HepG2 (cell line): Measurements from ENCODE around the gene IP6K3. TPM values are rescaled to one million over a fixed set of nuclear protein-coding genes. Genes with fewer than 3 reads are reported as not detected.

Source experiments
- DNMT1 ChIP-seq: sonication (generic); formaldehyde crosslinking; IDR thresholded peaks from 2 replicates; pipeline ENCODE4 v1.5.1; 2020; ENCODE audit warnings: mild to moderate bottlenecking, missing genetic modification reagents
- ELF3 ChIP-seq: IDR thresholded peaks from 2 replicates; pipeline ENCODE4 v1.6.1; 2016; ENCODE audit warnings: missing genetic modification reagents, missing compliant biosample characterization
- LCORL ChIP-seq, 2 experiments: fragments of 450-650 bp in 1 of 2; sonication (generic) in 1 of 2; formaldehyde crosslinking in 1 of 2; IDR thresholded peaks; 2 replicates each; pipeline versions ENCODE4 v1.5.0 to v1.6.1; 2017 to 2020; ENCODE audit warnings: antibody characterized with exemption in 1 of 2, missing genetic modification reagents in 1 of 2
- ZKSCAN1 ChIP-seq: fragments of 150-350 bp; IDR thresholded peaks from 2 replicates; pipeline ENCODE4 v1.6.1; 2014; ENCODE audit warnings: low read length
- ZNF362 ChIP-seq: sonication (generic); formaldehyde crosslinking; IDR thresholded peaks from 2 replicates; pipeline ENCODE4 v1.4.0; 2020; ENCODE audit warnings: missing genetic modification reagents, mild to moderate bottlenecking, borderline replicate concordance
- ZNF678 ChIP-seq: sonication (generic); formaldehyde crosslinking; IDR thresholded peaks from 2 replicates; pipeline ENCODE4 v1.4.0; 2020; ENCODE audit warnings: mild to moderate bottlenecking, missing genetic modification reagents
- polyA plus RNA-seq, 8 experiments: library from polyadenylated mRNA; depleted of rRNA in 3 of 8; stranded (reverse) in 7 of 8; unstranded in 1 of 8; fragments of >200 nt; fragmentation: Illumina TruSeq in 4 of 8; extraction: Trizol in 4 of 8; gene quantifications; 2 replicates each; pipeline versions ENCODE4 v1.2.1 to v1.2.3, GENCODE V29; 2011 to 2016; ENCODE audit warnings: low read depth in 4 of 8, missing spikeins in 1 of 8, mixed read lengths in 1 of 8; ENCODE audit not compliant: insufficient read depth in 1 of 8
- total RNA-seq, 5 experiments: library from RNA; depleted of rRNA; stranded (reverse); fragments of >200 nt; fragmentation: Illumina TruSeq; extraction: Trizol; gene quantifications; 2 replicates each; pipeline ENCODE4 v1.2.3, GENCODE V29; 2016; ENCODE audit warnings: low read depth in 1 of 5
- TF ChIP-seq, protein P1 (sequence below): sonication (generic); formaldehyde crosslinking; IDR thresholded peaks from 2 replicates; pipeline ENCODE4; 2020; ENCODE audit warnings: missing genetic modification reagents, mild to moderate bottlenecking, borderline replicate concordance
- TF ChIP-seq, protein P2 (sequence below): sonication (generic); formaldehyde crosslinking; IDR thresholded peaks from 2 replicates; pipeline ENCODE4 v1.4.0; 2020; ENCODE audit warnings: missing genetic modification reagents
- TF ChIP-seq, protein P3 (sequence below): sonication (generic); formaldehyde crosslinking; conservative IDR thresholded peaks from 2 replicates; pipeline ENCODE4 v1.4.0; 2020; ENCODE audit warnings: missing genetic modification reagents

Gene IP6K3
- total and polyA plus RNA-seq, 2 of the 13 experiments (the other 11 are each of a cell fraction or from before 2014, with no cell fraction given) = 0.11 to 0.18 TPM

DNA sequence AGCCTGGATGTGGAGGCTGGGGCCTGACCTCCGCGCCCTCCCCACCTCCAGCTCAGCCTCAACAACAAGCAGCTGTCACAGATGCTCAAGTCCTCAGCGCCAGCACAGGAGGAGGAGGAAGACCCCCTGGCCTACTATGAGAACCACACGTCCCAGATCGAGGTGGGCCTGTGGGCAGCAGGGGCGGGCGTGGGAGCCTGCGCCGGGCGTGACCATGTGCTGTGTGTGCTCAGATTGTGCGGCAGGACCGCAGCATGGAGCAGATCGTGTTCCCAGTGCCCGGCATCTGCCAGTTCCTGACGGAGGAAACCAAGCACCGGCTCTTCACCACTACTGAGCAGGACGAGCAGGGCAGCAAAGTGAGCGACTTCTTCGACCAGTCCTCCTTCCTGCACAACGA is 58.7 kb downstream of the IP6K3 start (continued):
- TF ChIP-seq, protein P1, sequence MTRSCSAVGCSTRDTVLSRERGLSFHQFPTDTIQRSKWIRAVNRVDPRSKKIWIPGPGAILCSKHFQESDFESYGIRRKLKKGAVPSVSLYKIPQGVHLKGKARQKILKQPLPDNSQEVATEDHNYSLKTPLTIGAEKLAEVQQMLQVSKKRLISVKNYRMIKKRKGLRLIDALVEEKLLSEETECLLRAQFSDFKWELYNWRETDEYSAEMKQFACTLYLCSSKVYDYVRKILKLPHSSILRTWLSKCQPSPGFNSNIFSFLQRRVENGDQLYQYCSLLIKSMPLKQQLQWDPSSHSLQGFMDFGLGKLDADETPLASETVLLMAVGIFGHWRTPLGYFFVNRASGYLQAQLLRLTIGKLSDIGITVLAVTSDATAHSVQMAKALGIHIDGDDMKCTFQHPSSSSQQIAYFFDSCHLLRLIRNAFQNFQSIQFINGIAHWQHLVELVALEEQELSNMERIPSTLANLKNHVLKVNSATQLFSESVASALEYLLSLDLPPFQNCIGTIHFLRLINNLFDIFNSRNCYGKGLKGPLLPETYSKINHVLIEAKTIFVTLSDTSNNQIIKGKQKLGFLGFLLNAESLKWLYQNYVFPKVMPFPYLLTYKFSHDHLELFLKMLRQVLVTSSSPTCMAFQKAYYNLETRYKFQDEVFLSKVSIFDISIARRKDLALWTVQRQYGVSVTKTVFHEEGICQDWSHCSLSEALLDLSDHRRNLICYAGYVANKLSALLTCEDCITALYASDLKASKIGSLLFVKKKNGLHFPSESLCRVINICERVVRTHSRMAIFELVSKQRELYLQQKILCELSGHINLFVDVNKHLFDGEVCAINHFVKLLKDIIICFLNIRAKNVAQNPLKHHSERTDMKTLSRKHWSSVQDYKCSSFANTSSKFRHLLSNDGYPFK (CRISPR knock-in tag) = no peak
- TF ChIP-seq, protein P2, sequence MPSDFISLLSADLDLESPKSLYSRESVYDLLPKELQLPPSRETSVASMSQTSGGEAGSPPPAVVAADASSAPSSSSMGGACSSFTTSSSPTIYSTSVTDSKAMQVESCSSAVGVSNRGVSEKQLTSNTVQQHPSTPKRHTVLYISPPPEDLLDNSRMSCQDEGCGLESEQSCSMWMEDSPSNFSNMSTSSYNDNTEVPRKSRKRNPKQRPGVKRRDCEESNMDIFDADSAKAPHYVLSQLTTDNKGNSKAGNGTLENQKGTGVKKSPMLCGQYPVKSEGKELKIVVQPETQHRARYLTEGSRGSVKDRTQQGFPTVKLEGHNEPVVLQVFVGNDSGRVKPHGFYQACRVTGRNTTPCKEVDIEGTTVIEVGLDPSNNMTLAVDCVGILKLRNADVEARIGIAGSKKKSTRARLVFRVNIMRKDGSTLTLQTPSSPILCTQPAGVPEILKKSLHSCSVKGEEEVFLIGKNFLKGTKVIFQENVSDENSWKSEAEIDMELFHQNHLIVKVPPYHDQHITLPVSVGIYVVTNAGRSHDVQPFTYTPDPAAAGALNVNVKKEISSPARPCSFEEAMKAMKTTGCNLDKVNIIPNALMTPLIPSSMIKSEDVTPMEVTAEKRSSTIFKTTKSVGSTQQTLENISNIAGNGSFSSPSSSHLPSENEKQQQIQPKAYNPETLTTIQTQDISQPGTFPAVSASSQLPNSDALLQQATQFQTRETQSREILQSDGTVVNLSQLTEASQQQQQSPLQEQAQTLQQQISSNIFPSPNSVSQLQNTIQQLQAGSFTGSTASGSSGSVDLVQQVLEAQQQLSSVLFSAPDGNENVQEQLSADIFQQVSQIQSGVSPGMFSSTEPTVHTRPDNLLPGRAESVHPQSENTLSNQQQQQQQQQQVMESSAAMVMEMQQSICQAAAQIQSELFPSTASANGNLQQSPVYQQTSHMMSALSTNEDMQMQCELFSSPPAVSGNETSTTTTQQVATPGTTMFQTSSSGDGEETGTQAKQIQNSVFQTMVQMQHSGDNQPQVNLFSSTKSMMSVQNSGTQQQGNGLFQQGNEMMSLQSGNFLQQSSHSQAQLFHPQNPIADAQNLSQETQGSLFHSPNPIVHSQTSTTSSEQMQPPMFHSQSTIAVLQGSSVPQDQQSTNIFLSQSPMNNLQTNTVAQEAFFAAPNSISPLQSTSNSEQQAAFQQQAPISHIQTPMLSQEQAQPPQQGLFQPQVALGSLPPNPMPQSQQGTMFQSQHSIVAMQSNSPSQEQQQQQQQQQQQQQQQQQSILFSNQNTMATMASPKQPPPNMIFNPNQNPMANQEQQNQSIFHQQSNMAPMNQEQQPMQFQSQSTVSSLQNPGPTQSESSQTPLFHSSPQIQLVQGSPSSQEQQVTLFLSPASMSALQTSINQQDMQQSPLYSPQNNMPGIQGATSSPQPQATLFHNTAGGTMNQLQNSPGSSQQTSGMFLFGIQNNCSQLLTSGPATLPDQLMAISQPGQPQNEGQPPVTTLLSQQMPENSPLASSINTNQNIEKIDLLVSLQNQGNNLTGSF = no peak
- TF ChIP-seq, protein P3, sequence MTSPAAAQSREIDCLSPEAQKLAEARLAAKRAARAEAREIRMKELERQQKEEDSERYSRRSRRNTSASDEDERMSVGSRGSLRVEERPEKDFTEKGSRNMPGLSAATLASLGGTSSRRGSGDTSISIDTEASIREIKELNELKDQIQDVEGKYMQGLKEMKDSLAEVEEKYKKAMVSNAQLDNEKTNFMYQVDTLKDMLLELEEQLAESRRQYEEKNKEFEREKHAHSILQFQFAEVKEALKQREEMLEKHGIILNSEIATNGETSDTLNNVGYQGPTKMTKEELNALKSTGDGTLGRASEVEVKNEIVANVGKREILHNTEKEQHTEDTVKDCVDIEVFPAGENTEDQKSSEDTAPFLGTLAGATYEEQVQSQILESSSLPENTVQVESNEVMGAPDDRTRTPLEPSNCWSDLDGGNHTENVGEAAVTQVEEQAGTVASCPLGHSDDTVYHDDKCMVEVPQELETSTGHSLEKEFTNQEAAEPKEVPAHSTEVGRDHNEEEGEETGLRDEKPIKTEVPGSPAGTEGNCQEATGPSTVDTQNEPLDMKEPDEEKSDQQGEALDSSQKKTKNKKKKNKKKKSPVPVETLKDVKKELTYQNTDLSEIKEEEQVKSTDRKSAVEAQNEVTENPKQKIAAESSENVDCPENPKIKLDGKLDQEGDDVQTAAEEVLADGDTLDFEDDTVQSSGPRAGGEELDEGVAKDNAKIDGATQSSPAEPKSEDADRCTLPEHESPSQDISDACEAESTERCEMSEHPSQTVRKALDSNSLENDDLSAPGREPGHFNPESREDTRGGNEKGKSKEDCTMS (CRISPR knock-in tag) = no peak
- TF ChIP-seq ZKSCAN1 (no peak), ZNF678 (CRISPR knock-in tag) (no peak), LCORL (IDR thresholded peaks at IDR 0.05) (no peak), LCORL (CRISPR knock-in tag; IDR thresholded peaks at IDR 0.05) (no peak), ZNF362 (CRISPR knock-in tag) (no peak), ELF3 (CRISPR knock-in tag) (no peak), DNMT1 (CRISPR knock-in tag) (no peak)
